AG04450 (cell line): ENCODE results near the gene TMEM200A. TPM values are rescaled to one million over a fixed set of nuclear protein-coding genes. Genes with fewer than 3 reads are reported as not detected.

Experiments
- CTCF ChIA-PET: fragments of 300-600, 350-600 bp; formaldehyde crosslinking; extraction: SDS; loops from one replicate; lab custom pipeline; 2022; ENCODE audit warnings: antibody characterized with exemption, inconsistent platforms; lab: Charles Lee
- POLR2A ChIA-PET: fragments of 350-600 bp; formaldehyde crosslinking; extraction: SDS; loops from one replicate; lab custom pipeline; 2021; ENCODE audit warnings: antibody characterized with exemption, inconsistent platforms; lab: Yijun Ruan, JAX
- DNase-seq: peaks from one replicate; pipeline ENCODE4 v3.0.0-alpha.2; 2011; ENCODE audit warnings: low read depth, low spot score
- H3K27ac ChIP-seq: one replicate; pipeline ENCODE4 v1.5.1; 2012; ENCODE audit warnings: low read depth, low read length, control low read depth
- H3K27me3 ChIP-seq: one replicate; pipeline ENCODE4 v1.6.0; 2012; ENCODE audit warnings: low read length; ENCODE audit not compliant: control insufficient read depth, insufficient read depth
- H3K4me3 ChIP-seq: 2 replicates; pipeline ENCODE4 v1.5.1; 2011; ENCODE audit warnings: mild to moderate bottlenecking, low read depth, low read length, control low read depth
- H3K9me3 ChIP-seq: 2 replicates; pipeline ENCODE4 v1.5.1; 2012; ENCODE audit warnings: low read length; ENCODE audit not compliant: control insufficient read depth, insufficient read depth
- CTCF ChIP-seq: IDR thresholded peaks from 2 replicates; pipeline ENCODE4 v1.5.1; 2011; ENCODE audit warnings: low read depth, low read length, control low read depth, inconsistent platforms
- polyA plus RNA-seq: library from polyadenylated mRNA; depleted of rRNA; stranded (reverse); fragments of >200 nt; gene quantifications from 2 replicates; pipeline ENCODE4 v1.2.3, GENCODE V29; 2011

Gene TMEM200A
- polyA plus RNA-seq, 1 experiment, result 34.5 TPM

DNA sequence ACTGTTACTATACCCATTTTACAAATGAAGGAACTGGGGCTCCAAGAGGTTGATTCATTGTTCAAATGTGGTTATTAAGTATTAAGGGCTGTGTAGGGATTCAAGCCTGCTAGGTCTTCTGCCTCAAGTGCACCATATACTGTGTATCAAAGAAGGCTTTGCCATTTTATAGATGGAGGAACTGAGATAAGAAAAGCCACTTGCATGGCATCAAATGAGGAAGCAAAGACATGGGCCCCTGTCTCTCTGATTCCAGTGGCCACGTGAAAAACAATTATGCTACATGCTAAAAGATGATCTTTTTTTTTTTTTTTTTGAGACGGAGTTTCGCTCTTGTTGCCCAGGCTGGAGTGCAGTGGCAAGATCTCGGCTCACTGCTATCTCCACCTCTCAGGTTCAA is 67.0 kb downstream of the TMEM200A start:
- no peak overlapping the region for H3K27ac ChIP-seq
- no peak for TF ChIP-seq CTCF
- ChIA-PET POLR2A (no interaction called here), CTCF (no interaction called here)
- H3K9me3 ChIP-seq, result no peaks in the 10 kb centered on the region
- no peak for DNase-seq
- H3K27me3 ChIP-seq, result no peaks in the 10 kb centered on the region
- no peak overlapping the region for H3K4me3 ChIP-seq

DNA sequence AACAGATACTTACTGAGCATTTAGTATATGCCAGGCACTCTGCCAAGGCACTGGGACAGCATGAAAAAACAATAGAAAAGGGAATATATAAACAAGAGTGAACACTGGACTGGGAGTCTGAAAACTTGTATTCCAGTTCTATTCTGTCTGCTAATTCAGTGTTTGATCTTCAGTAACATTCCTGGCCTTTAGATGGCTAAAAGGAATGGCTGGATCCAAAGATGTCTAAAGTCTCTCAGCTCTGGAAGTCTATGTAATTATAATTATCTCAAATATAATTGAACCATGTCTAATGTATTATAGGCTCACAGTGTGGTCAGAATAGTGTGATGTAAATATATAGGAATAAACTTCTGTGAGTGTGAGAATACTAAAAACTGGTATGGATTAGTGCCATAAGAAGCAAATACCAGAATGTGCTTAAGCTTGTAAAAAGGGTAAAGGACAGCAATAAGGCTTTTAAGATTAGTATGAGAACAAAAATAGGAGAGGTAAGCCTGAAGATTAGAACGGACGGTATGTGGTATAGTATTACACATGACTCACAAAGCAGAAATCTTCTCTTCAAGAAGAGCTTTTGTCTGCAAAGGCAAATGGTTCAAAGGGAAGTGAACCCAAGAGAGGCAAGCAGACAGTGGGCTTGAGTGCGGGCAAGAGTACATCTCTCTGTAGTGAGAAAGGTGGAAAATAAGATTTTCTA is 68.5 kb downstream of the TMEM200A start:
- Histone ChIP-seq H3K27me3 (no peaks in the 10 kb centered on the region), H3K4me3 (no peak overlapping the region), H3K9me3 (no peaks in the 10 kb centered on the region), H3K27ac (no peak overlapping the region)
- ChIA-PET POLR2A (interaction anchor here (1.3 kb wide), 1 partner anchor 9 kb away, joined by 5 read pairs; no protein-coding TSS in a partner anchor), CTCF (interaction anchor here (0.7 to 1.2 kb wide), 2 partner anchors 63 to 264 kb away, joined by 3 to 4 read pairs; no protein-coding TSS in a partner anchor)
- DNase-seq, result no peak
- no peak for TF ChIP-seq CTCF

DNA sequence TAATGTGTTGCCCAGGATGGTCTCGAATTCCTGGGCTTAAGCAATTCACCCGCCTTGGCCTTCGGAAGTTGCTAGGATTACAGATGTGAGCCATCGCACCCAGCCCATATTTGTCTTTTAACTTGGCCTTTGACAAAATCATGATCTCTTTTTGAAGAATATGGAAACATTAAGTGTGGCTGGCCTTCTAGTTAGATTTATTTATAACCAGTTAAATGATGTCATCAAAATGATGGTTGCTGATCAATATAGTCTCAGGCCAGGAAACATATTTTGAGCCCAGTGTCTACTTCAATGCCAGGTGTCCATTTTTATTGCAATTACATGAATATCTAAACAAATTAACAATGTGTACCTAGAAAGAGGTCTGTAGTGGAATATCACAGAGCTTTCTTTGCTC is 69.4 kb downstream of the TMEM200A start:
- TF ChIP-seq CTCF, result no peak
- no peak for DNase-seq
- H3K27ac ChIP-seq, result no peak overlapping the region
- ChIA-PET POLR2A (no interaction called here), CTCF (interaction anchor here (0.7 kb wide), 1 partner anchor 62 kb away, joined by 4 read pairs; no protein-coding TSS in a partner anchor)
- no peak overlapping the region for H3K4me3 ChIP-seq
- no peaks in the 10 kb centered on the region for H3K27me3 ChIP-seq
- H3K9me3 ChIP-seq, result no peaks in the 10 kb centered on the region

- ChIA-PET CTCF (no interaction called here), POLR2A (no interaction called here)
- no peak overlapping the region for H3K4me3 ChIP-seq
- no peak overlapping the region for H3K27ac ChIP-seq
- no peak for DNase-seq
- H3K9me3 ChIP-seq, result no peaks in the 10 kb centered on the region
- H3K27me3 ChIP-seq, result no peaks in the 10 kb centered on the region
- no peak for TF ChIP-seq CTCF
Measured at GRCh38 chr6:130437961-130438360, 72.1 kb downstream of the TMEM200A start.

GRCh38 chr6:130447374-130447773 is 81.6 kb downstream of the TMEM200A start:
- TF ChIP-seq CTCF, result no peak
- no peak overlapping the region for H3K4me3 ChIP-seq
- POLR2A ChIA-PET, result no interaction called here
- H3K9me3 ChIP-seq, result no peaks in the 10 kb centered on the region
- H3K27me3 ChIP-seq, result no peaks in the 10 kb centered on the region
- CTCF ChIA-PET, result no interaction called here
- H3K27ac ChIP-seq, result no peak overlapping the region
- no peak for DNase-seq
